Motor neuron (in vitro differentiated cells): ENCODE data around the gene HOXC9. TPM values are rescaled to one million over a fixed set of nuclear protein-coding genes. Genes with fewer than 3 reads are reported as not detected.
A peak's percentile ranks its signal among the peaks of the same experiment; 100 is the strongest.

Experiments used
- ATAC-seq, 8 experiments: fragments of 200-7000 bp; cut with Tn5 transposase; replicated peaks in 6 of 8; 2 replicates each; pipeline ENCODE4 v1.8.0; 2021; ENCODE audit warnings: mild to moderate bottlenecking in 8 of 8, moderate library complexity in 8 of 8
- H3K27ac ChIP-seq, 2 donors: fragments of 250-450 bp; sonication (Bioruptor Pico); 2 replicates each; pipeline ENCODE4 v1.9.0; 2021; ENCODE audit warnings: antibody characterized with exemption in 2 of 2, mild to moderate bottlenecking in 2 of 2, moderate library complexity in 1 of 2
- H3K4me1 ChIP-seq, 2 donors: fragments of 250-450 bp; sonication (Bioruptor Pico); replicated peaks in 1 of 2; 2 replicates each; pipeline ENCODE4 v1.6.1; 2021; ENCODE audit warnings: antibody characterized with exemption in 2 of 2, mild to moderate bottlenecking in 2 of 2, moderate library complexity in 1 of 2
- H3K4me3 ChIP-seq, 5 donors: fragments of 250-450 bp; sonication (Bioruptor Pico); 2 replicates each; pipeline ENCODE4 v1.9.0; 2021; ENCODE audit warnings: antibody characterized with exemption in 5 of 5, mild to moderate bottlenecking in 5 of 5, moderate library complexity in 4 of 5
- WGBS, 10 experiments: fragments of 450-650 bp; shearing (Covaris generic); methylation state at CpG; one replicate each; pipeline ENCODE4 v1.0.0; 2022; 5-methylcytosine and 5-hydroxymethylcytosine counted together
- in situ Hi-C, 9 experiments: fragments of 400-800 bp; cut with MboI; loops; one replicate each; pipeline ENCODE4 v1.15.0; 2021; ENCODE audit warnings: low sequenced_read_pairs in 9 of 9, low pct_unique_long_range_greater_than_20kb in 2 of 9; ENCODE audit not compliant: unreplicated experiment in 9 of 9
- total RNA-seq, 8 experiments: library from RNA; unstranded; fragments of 300-600 nt; gene quantifications; 2 replicates each; pipeline versions ENCODE4 v1.2.3 to v1.2.4, GENCODE V29; 2022

HOXC9 gene
- total RNA-seq, 8 experiments from 2014 or later: 1.2 to 21.2 (median 2.3) TPM

GRCh38 chr12:53974084-53975063 lies 25.6 kb upstream of the HOXC9 start, which contains the start of gene HOTAIR:
TSS of gene HOTAIR (minus strand) at chr12:53974954.
- peak in 7 of 8 experiments; percentile 23 to 44 (median 27) for ATAC-seq
- H3K4me1 ChIP-seq: peaks cover 0 to 4% of the 10 kb centered on the region in 2 donors
- no peak within 1 kb of the TSS for H3K27ac ChIP-seq
- in situ Hi-C loops: no loop called here
- WGBS, 10 experiments: 0% methylated on average over 2 to 11 of the region's 63 CpGs; no CpG with 5 or more reads in 6 of the 10 experiments
- H3K4me3 ChIP-seq: no peak within 1 kb of the TSS

- peaks cover 0 to 4% of the 10 kb centered on the region in 2 donors for H3K4me1 ChIP-seq
- H3K4me3 ChIP-seq: no peak overlapping the region
- ATAC-seq: no peak
- WGBS, 10 experiments: 0 to 11% (median 3%) methylated on average over 1 to 6 of the region's 25 CpGs; no CpG with 5 or more reads in 7 of the 10 experiments
- no peak overlapping the region for H3K27ac ChIP-seq
- in situ Hi-C loops: no loop called here
Measured at GRCh38 chr12:53975064-53975471, 24.9 kb upstream of the HOXC9 start.

GRCh38 chr12:53975479-53976152 lies 24.3 kb upstream of the HOXC9 start:
- in situ Hi-C loops: no loop called here
- H3K4me1 ChIP-seq: peaks cover 0 to 4% of the 10 kb centered on the region in 2 donors
- no peak overlapping the region for H3K27ac ChIP-seq
- ATAC-seq: no peak
- no peak overlapping the region for H3K4me3 ChIP-seq
- 3 to 51% (median 10%) methylated on average over 4 to 21 of the region's 31 CpGs; no CpG with 5 or more reads in 2 of the 10 experiments for WGBS, 10 experiments

GRCh38 chr12:53976172-53976822 lies 23.7 kb upstream of the HOXC9 start:
- no peak overlapping the region for H3K27ac ChIP-seq
- peaks cover 0 to 4% of the 10 kb centered on the region in 2 donors for H3K4me1 ChIP-seq
- in situ Hi-C loops: no loop called here
- no peak overlapping the region for H3K4me3 ChIP-seq
- peak in 3 of 8 experiments; percentile 33 to 49 (median 49) for ATAC-seq
- 0 to 36% (median 8%) methylated on average over 2 to 18 of the region's 21 CpGs for WGBS, 10 experiments

- H3K4me3 ChIP-seq: no peak overlapping the region
- 0 to 56% (median 14%) methylated on average over 1 to 9 of the region's 9 CpGs for WGBS, 10 experiments
- in situ Hi-C loops: no loop called here
- ATAC-seq: no peak
- H3K4me1 ChIP-seq: peaks cover 0 to 4% of the 10 kb centered on the region in 2 donors
- no peak overlapping the region for H3K27ac ChIP-seq
Measured at GRCh38 chr12:53976823-53977595, 23.0 kb upstream of the HOXC9 start.

GRCh38 chr12:53977596-53978445 lies 22.1 kb upstream of the HOXC9 start:
- Histone ChIP-seq H3K27ac (no peak overlapping the region), H3K4me3 (no peak overlapping the region), H3K4me1 (peaks cover 0 to 4% of the 10 kb centered on the region in 2 donors)
- no peak for ATAC-seq
- in situ Hi-C loops: no loop called here
- WGBS, 10 experiments: 0 to 83% (median 11%) methylated on average over 1 to 6 of the region's 11 CpGs; no CpG with 5 or more reads in 4 of the 10 experiments

GRCh38 chr12:53978477-53979356 lies 21.2 kb upstream of the HOXC9 start:
- 0 to 27% (median 8%) methylated on average over 1 to 11 of the region's 15 CpGs; no CpG with 5 or more reads in 2 of the 10 experiments for WGBS, 10 experiments
- H3K4me1 ChIP-seq: peaks cover 0 to 4% of the 10 kb centered on the region in 2 donors
- H3K27ac ChIP-seq: no peak overlapping the region
- in situ Hi-C loops: no loop called here
- no peak overlapping the region for H3K4me3 ChIP-seq
- peak in 3 of 8 experiments; percentile 26 to 52 (median 45) for ATAC-seq

GRCh38 chr12:53980104-53980801 lies 19.7 kb upstream of the HOXC9 start:
- no peak for ATAC-seq
- no peak overlapping the region for H3K4me3 ChIP-seq
- H3K27ac ChIP-seq: no peak overlapping the region
- peaks cover 0 to 2% of the 10 kb centered on the region in 2 donors for H3K4me1 ChIP-seq
- in situ Hi-C loops: no loop called here
- 3 to 74% (median 22%) methylated on average over 3 to 7 of the region's 7 CpGs for WGBS, 10 experiments

GRCh38 chr12:53980802-53981496 lies 19.0 kb upstream of the HOXC9 start:
- Histone ChIP-seq H3K27ac (no peak overlapping the region), H3K4me1 (no peaks in the 10 kb centered on the region), H3K4me3 (no peak overlapping the region)
- WGBS, 10 experiments: 0 to 46% (median 17%) methylated on average over 1 to 13 of the region's 15 CpGs
- ATAC-seq: no peak
- in situ Hi-C loops: no loop called here
